Type B pancreatic cell (in vitro differentiated cells): ENCODE measurements around the gene LLCFC1. TPM values are rescaled to one million over a fixed set of nuclear protein-coding genes. Genes with fewer than 3 reads are reported as not detected.
"Not testable (repeated sequence)": the region's sequence is repeated elsewhere in the genome, so short reads cannot be mapped to it uniquely, and the experiment has no call there.

Experiments
- DNase-seq: peaks from one replicate; pipeline ENCODE4 v3.0.0; 2021; ENCODE audit warnings: mixed read lengths; ENCODE audit not compliant: unreplicated experiment; ENCODE audit errors: extremely low spot score
- H3K27ac Mint-ChIP-seq: 2 replicates; pipeline ENCODE4 v1.8.0; 2021; ENCODE audit warnings: mild to moderate bottlenecking, mixed read lengths
- H3K27me3 Mint-ChIP-seq: 2 replicates; pipeline ENCODE4 v1.8.0; 2021; ENCODE audit warnings: mixed read lengths
- H3K36me3 Mint-ChIP-seq: 2 replicates; pipeline ENCODE4 v1.8.0; 2021; ENCODE audit warnings: mixed read lengths
- H3K4me1 Mint-ChIP-seq: one replicate; pipeline ENCODE4 v1.8.0; 2021; ENCODE audit warnings: mixed read lengths; ENCODE audit not compliant: unreplicated experiment
- H3K4me3 Mint-ChIP-seq: 2 replicates; pipeline ENCODE4 v1.8.0; 2021; ENCODE audit warnings: mild to moderate bottlenecking, mixed read lengths
- H3K9me3 Mint-ChIP-seq: 2 replicates; pipeline ENCODE4 v1.8.0; 2021; ENCODE audit warnings: mixed read lengths
- total RNA-seq: library from RNA; stranded (reverse); gene quantifications from 2 replicates; pipeline ENCODE4 v1.2.1, GENCODE V29; 2021; ENCODE audit warnings: low replicate concordance
- TF ChIP-seq, protein P1 (sequence below): fragments of 200-600 bp; sonication (generic); conservative IDR thresholded peaks from 2 replicates; pipeline ENCODE4 v1.5.0; 2021; ENCODE audit warnings: antibody characterized with exemption, mild to moderate bottlenecking

Gene LLCFC1
- total RNA-seq, 1 donor from 2014 or later: not detected

GRCh38 chr7:142969183-142969582 lies 29.9 kb downstream of the LLCFC1 start:
- no peak for DNase-seq
- no peaks in the 10 kb centered on the region for H3K4me1 Mint-ChIP-seq
- no peaks in the 10 kb centered on the region for H3K36me3 Mint-ChIP-seq
- H3K27ac Mint-ChIP-seq: no peak overlapping the region
- H3K4me3 Mint-ChIP-seq: no peak overlapping the region
- H3K27me3 Mint-ChIP-seq: peaks cover 3% of the 10 kb centered on the region
- TF ChIP-seq, protein P1, sequence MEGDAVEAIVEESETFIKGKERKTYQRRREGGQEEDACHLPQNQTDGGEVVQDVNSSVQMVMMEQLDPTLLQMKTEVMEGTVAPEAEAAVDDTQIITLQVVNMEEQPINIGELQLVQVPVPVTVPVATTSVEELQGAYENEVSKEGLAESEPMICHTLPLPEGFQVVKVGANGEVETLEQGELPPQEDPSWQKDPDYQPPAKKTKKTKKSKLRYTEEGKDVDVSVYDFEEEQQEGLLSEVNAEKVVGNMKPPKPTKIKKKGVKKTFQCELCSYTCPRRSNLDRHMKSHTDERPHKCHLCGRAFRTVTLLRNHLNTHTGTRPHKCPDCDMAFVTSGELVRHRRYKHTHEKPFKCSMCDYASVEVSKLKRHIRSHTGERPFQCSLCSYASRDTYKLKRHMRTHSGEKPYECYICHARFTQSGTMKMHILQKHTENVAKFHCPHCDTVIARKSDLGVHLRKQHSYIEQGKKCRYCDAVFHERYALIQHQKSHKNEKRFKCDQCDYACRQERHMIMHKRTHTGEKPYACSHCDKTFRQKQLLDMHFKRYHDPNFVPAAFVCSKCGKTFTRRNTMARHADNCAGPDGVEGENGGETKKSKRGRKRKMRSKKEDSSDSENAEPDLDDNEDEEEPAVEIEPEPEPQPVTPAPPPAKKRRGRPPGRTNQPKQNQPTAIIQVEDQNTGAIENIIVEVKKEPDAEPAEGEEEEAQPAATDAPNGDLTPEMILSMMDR: no peak
- H3K9me3 Mint-ChIP-seq: no peaks in the 10 kb centered on the region

DNA sequence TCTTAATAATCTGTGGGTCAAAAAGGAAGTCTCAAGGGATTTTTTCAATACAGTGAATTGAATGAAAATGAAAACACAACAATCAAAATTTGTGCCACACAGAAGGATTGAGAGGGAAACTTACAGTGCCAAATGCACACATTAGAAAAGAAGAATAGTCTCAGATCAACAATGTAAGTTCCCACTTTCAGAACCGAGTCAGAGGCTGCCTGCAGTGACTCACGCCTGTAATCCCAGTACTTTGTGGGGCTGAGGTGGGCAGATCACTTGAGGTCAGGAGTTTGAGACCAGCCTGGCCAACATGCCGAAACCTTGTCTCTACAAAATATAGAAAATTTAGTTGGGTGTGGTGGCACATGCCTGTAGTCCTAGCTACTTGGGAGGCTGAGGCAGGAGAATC lies 35.3 kb downstream of the LLCFC1 start:
- Mint-ChIP-seq H3K9me3 (peaks cover 8% of the 10 kb centered on the region), H3K4me3 (no peak overlapping the region), H3K4me1 (no peaks in the 10 kb centered on the region), H3K36me3 (no peaks in the 10 kb centered on the region), H3K27me3 (no peaks in the 10 kb centered on the region), H3K27ac (no peak overlapping the region)
- TF ChIP-seq, protein P1: no peak
- DNase-seq: no peak

DNA sequence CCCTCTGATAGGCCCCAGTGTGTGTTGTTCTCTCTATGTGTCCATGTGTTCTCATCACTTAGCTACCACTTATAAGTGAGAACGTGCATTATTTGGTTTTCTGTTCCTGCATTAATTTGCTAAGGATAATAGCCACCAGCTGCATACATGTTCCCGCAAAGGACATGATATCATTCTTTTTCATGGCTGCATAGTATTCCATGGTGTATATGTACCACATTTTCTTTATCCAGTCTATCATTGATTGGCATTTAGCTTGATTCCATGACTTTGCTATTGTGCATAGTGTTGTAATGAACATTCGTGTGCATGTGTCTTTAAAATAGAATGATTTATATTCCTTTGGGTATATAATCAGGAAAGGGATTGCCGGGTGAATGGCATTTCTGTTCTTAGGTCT lies 39.1 kb downstream of the LLCFC1 start:
- not testable (repeated sequence) for H3K27me3 Mint-ChIP-seq, H3K36me3 Mint-ChIP-seq, DNase-seq, H3K9me3 Mint-ChIP-seq, H3K4me1 Mint-ChIP-seq, H3K4me3 Mint-ChIP-seq, H3K27ac Mint-ChIP-seq

DNA sequence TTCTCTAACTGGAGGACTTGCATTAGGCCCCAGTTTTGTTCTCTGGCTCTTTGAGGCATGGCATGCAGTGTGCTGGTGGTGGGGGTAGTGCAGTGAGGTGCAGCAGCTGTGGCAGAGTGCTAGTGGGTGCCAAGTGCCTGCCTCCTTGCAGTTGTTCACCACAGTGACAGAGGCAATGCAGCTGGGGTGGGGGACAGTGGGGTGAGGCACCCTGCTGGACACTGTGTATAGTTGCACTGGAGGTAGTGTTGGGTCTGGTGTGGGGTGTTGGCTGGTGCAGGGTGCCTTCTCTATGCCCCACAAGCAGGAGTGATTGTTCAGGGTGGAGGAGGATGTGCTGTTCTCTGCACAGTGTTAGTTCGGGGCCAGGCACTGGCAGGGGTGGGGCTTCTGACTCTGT lies 44.5 kb downstream of the LLCFC1 start:
- DNase-seq: no peak
- H3K4me1 Mint-ChIP-seq: no peaks in the 10 kb centered on the region
- no peak overlapping the region for H3K4me3 Mint-ChIP-seq
- H3K36me3 Mint-ChIP-seq: no peaks in the 10 kb centered on the region
- H3K27me3 Mint-ChIP-seq: peaks cover 5% of the 10 kb centered on the region
- H3K27ac Mint-ChIP-seq: no peak overlapping the region
- TF ChIP-seq, protein P1: no peak
- peaks cover under 1% of the 10 kb centered on the region for H3K9me3 Mint-ChIP-seq

DNA sequence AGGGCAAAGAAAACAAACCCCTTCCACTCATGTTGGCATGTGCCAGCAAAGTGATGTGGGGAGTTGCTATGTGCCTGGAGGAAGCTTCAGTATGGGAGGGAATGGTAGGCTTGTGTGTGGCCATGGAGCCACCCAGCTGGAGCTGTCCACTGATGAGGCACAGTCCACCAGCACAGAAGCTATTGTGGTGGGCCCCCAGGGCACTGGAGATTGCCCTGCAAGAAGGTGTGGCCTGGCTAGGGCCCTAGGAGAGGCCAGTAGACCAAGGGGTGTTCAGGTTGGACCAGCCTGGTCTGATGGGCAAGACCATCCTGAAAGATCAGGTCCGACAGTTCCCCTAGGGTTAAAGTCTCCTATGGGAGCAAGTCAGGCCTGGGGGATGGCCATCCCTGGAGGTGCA lies 45.0 kb downstream of the LLCFC1 start:
- no peaks in the 10 kb centered on the region for H3K4me1 Mint-ChIP-seq
- no peak for DNase-seq
- H3K4me3 Mint-ChIP-seq: no peak overlapping the region
- TF ChIP-seq, protein P1: no peak
- no peaks in the 10 kb centered on the region for H3K9me3 Mint-ChIP-seq
- H3K27me3 Mint-ChIP-seq: peaks cover 5% of the 10 kb centered on the region
- H3K36me3 Mint-ChIP-seq: no peaks in the 10 kb centered on the region
- no peak overlapping the region for H3K27ac Mint-ChIP-seq

Other genes starting within 250 kb of the LLCFC1 start
- 10.0 and 118 TPM in 2 replicates for gene PRSS1, start 190.0 kb upstream of the LLCFC1 start, total RNA-seq
- 20.4 and 272 TPM in 2 replicates for gene PRSS2, start 168.5 kb upstream of the LLCFC1 start, total RNA-seq
- 8.4 and 8.8 TPM in 2 replicates for gene EPHB6, start 84.4 kb upstream of the LLCFC1 start, total RNA-seq
- gene TRPV6, start 53.7 kb upstream of the LLCFC1 start, total RNA-seq: 5.4 and 8.1 TPM in 2 replicates
- not detected in 2 replicates for gene TRPV5, start 5.7 kb upstream of the LLCFC1 start, total RNA-seq
- 1.6 and 2.8 TPM in 2 replicates for gene KEL, start 22.9 kb downstream of the LLCFC1 start, total RNA-seq
- gene OR9A2, start 87.6 kb downstream of the LLCFC1 start, total RNA-seq: not detected in 2 replicates
- not detected in 2 replicates for gene OR6V1, start 112.9 kb downstream of the LLCFC1 start, total RNA-seq
- not detected in 2 replicates for gene PIP, start 192.6 kb downstream of the LLCFC1 start, total RNA-seq
- gene TAS2R39, start 243.9 kb downstream of the LLCFC1 start, total RNA-seq: not detected in 2 replicates